HL-60/S4 treated with phorbol 12-myristate 13-acetate at 8.2 ng/mL for 4 days and 3 days (cell line): Measurements from ENCODE around the gene GTF2F2.

ENCODE experiments used
- in situ Hi-C: fragments of 300-500 bp; cut with MboI; formaldehyde crosslinking; loops from 2 replicates; pipeline ENCODE4 v1.15.0; 2022; ENCODE audit warnings: low sequenced_read_pairs

The GTF2F2 gene, protein sequence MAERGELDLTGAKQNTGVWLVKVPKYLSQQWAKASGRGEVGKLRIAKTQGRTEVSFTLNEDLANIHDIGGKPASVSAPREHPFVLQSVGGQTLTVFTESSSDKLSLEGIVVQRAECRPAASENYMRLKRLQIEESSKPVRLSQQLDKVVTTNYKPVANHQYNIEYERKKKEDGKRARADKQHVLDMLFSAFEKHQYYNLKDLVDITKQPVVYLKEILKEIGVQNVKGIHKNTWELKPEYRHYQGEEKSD

DNA sequence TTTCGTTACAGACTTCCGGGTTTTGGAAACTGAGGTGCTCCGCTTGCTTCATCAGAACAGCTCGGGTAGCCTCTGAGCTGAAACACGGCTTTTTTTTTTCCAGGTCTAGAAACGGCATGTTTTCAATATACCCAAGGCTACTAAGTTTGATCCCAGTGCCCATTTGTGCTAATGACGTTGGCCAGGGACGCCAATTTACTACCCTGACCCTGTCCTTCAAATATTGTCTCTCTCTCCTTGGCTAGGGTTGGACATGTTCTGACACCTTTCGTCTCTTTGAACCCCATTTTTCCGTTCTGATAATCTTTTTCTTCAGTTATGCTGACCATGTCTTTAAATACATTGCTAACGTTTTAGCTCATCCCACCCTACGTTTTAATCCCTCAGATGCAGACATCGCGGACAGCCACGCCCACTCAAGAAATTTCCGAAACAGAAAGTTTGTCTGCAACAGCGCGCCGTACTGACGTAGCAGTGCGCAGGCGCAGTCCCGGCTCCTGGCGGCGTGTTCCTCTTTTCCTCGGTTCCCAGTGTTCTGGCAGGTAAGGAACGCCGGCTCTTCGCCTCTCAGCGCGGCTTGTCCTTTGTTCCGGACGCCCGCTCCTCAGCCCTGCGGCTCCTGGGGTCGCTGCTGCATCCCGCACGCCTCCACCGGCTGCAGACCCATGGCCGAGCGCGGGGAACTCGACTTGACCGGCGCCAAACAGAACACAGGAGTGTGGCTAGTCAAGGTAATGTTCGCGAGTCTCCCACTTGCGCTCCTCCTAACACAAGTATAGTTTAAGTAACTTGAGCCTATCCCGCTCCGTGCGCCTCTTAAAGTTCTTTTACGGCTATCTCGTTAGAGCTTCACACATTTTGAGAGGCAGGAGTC lies at the start of gene GTF2F2:
Gene GTF2F2, plus strand, starts transcription at position 520 of the 874 bp plus-strand sequence. Its CDS starts 146 bp downstream, at position 666.
- in situ Hi-C loops = no loop called here

DNA sequence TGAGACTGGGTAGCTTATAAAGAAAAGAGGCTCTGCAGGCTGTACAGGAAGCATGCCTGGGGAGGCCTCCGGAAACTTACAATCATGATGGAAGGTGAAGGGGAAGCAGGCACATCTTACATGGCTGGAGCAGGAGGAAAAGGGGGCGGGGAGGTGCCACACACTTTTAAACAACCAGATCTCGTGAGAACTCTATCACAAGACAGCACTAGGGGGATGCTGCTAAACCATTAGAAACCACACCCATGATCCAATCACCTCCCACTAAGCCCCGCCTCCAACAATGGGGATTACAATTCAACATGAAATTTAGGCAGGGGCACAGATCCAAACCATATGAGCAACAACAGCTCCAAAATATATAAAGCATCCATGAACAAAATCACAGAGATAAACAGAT lies 46.5 kb upstream of the GTF2F2 start:
- in situ Hi-C loops = no loop called here

GRCh38 chr13:45074721-45075120 lies 45.6 kb upstream of the GTF2F2 start:
- in situ Hi-C loops = no loop called here

GRCh38 chr13:45078003-45078402 lies 42.3 kb upstream of the GTF2F2 start:
- in situ Hi-C loops = no loop called here

- in situ Hi-C loops = no loop called here
Measured at GRCh38 chr13:45082964-45083363, 37.3 kb upstream of the GTF2F2 start.

DNA sequence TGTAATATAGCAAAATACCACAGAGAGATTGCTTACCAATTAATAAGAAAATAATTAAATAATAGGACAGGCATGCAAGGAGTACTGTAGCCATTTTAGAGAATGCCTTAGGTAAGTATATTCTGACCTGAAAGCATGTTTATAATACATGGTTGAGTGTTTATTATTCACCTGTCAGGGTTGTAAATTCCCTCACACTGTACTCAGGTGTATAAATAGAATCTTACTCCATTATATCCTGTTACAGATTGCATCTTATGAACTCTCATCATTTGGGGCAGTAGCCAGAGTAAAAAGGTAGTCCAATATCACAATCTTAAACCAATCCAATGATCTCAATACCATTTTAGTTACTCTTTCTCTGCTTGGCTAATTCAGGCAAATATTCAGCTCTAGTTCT lies 35.8 kb upstream of the GTF2F2 start:
- in situ Hi-C loops = no loop called here

DNA sequence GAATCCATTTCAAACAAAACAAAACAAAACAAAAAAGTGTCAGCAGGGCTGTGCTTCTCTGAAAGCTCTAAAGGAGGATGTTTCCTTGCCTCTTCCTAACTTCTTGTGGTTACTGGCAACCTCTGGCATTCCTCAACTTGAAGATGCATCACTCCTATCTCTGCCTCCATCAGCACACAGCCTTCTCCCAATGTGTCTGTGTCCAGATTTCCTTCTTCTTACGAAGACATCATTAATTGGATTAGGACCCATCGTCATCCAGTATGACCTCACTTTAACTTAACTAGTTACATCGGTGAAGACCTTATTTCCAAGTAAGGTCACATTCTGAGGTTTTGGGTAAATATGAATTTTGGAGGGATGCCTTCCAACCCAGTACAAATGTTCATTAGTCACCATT lies 33.8 kb upstream of the GTF2F2 start:
- in situ Hi-C loops = no loop called here

GRCh38 chr13:45092663-45093062 lies 27.6 kb upstream of the GTF2F2 start:
- in situ Hi-C loops = no loop called here

DNA sequence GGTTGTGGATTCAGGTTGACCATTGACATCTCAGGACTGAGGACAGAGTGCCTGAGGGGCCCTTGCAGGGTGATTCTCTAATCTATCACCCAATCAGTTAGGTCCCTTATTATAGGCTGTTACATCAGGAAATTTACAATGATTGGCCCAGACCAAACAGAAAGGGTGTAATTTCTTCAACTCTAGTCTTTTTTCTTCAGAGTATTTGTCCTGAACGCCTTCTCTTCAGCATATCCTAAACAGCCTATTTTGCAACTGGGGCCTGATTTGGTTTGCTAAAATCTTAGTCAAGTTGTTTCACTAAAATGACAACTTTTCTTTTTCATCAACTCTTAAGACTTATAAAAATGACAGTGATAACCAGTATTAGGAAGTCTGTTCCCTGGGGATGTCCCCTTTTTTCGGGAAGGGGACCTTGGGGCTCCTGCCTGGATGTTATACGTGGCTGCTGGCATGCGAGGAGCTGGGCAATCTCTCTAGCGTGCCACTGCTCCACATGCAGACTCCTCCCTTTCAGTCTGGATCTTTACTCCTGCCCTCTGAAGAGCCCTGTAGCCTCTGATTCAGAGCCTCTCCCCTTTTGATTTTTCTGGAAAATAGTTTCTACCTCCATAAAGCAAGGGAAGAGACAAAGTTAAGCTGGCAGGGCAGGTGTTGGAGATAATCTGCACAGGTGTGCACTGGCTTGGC lies 19.6 kb upstream of the GTF2F2 start:
- in situ Hi-C loops = no loop called here

DNA sequence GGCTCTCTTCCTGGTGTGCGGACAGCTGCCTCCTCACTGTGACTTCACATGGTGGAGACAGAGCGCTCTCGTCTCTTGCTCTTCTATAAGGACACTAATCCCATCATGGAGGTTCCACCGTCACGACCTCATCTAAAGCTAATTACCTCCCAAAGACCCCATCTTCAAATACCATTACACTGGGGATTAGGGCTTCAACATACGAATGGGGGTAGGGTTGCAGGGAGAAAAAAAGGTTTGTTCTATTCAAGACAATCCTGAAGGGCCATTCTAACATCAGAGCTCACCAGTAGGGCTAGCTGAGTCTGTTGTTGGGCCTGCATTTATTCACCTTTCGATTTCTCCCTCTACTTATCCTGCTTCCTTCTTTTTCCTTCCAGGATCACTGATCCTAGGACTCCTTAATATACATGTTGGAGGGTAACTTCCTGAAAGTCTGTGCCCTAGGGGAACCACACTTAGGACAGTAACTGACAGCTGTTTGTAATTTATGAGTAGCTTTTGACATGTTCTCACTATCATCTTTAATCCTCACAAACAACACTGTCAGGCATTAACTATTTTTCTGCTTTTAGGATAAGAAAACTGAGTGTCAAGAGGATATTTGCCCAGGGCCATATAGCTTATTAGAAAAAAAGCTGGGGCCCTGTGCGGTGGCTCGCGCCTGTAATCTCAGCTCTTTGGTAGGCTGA lies 18.8 kb upstream of the GTF2F2 start:
- in situ Hi-C loops = no loop called here

- in situ Hi-C loops = no loop called here
Measured at GRCh38 chr13:45102136-45102507, 18.2 kb upstream of the GTF2F2 start.

GRCh38 chr13:45103449-45103848 lies 16.9 kb upstream of the GTF2F2 start:
- in situ Hi-C loops = no loop called here

GRCh38 chr13:45104261-45104660 lies 16.0 kb upstream of the GTF2F2 start:
- in situ Hi-C loops = no loop called here

DNA sequence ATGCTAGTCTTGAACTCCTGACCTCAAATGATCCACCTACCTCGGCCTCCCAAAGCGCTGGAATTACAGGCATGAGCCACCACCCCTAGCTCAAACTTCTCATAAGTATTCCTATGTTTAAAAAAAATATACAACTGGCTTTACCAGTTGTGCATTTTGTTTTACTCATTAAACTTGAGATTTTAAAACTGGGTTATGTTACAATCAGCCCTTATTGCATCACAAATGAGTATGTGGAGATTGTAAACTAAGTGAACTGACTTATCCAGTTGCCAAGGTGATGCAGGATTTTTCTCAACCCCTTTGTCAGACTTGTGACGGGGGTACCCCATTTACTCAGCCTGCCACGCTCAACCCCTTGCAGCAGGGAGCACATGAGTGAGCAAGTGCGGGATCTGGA lies 14.4 kb upstream of the GTF2F2 start:
- in situ Hi-C loops = no loop called here

GRCh38 chr13:45107539-45107938 lies 12.8 kb upstream of the GTF2F2 start:
- in situ Hi-C loops = no loop called here

DNA sequence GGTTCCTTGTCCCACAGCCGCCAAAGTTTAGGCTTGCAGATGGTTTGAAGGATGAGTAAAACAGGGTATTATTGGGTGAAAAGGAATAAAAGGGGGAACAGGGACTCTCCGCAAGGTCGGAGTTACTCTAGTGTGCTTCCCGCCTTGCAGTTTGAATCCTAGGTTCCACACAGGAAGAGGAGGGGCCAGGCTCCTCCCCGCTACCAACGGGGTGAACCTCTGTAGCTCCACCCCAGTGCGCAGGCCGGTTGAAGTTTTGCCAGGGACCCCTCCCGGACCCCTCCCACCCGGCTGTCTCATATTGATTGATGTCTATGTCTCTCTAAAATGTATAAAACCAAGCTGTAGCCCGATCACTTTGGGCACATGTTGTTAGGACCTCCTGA lies 11.6 kb upstream of the GTF2F2 start:
- in situ Hi-C loops = no loop called here

- in situ Hi-C loops = no loop called here
Measured at GRCh38 chr13:45109102-45109720, 11.1 kb upstream of the GTF2F2 start.

DNA sequence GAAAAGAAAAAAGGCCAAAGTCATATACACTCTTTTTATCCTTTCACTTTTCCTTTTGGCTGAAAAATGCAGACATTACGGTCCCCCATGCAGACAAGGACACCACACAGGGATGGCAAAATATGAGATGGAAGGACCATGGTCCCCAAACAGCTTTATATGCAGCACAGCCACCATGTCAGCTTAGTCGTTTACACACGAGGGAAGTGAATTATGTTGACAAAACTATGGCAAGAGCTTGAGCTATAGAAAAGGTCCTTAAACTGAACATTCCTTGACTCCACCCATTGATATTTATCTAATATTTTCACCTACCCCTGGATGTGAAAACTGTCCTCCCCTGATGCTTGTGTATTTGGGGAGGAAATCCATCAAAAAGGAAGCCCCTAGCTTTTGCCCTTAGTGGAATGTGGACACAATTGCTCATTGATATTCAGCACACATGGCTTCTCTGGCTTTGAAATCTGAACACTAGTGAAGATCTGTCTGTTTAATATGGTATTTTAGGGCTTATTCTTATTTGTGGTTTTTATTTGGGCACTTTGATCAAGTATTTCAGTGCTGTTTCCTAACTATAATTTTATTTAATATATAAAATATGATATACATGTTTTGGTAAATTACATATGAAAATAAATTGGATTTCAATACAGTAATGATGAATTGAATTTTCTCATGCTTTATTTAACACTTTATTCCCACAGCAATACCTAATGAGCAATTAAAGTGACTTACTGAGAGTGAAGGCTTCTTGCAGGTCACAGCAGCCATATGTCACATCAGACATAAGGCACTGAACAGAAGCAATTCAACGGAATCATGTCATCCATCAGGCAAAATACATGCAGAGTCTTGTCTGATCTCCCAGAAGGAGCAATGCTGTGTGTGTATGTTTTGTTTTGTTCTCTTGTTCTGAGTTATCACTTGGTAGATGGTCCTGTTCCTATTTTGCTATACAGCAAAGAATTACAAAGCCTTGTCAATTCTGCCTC lies 6.8 kb upstream of the GTF2F2 start:
- in situ Hi-C loops = no loop called here

DNA sequence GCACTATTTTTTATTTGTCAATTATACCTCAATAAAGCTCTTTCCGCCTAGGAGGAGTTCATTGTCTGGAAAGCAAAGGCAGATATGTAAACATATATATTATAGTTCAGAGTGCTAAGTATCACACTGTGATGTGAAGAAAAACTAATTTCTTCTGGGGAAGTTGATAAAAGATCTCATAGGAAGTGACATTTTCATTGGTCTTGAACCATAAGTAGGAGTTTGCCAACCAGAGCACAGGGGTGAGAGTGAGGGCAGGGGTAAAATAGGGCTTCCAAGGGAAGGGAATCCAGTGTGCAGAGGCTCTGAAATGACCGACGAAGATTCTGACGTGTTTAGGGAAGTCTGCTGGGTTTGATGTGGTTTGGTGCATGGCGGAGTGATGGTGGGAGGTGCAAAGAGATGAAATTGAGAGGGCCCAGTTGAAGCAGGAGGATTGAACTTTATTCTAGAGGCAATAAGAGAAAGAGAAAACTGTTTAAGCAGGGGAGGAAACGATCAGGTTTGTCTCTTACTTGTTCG lies 780 bp upstream of the GTF2F2 start:
- in situ Hi-C loops = no loop called here
